Activated T-cell treated with anti-CD3 and anti-CD28 coated beads for 1 hour (primary cell): ENCODE measurements around the gene MT1M.
"Not testable (repeated sequence)": the region's sequence is repeated elsewhere in the genome, so short reads cannot be mapped to it uniquely, and the experiment has no call there.

ENCODE experiments used
- DNase-seq: peaks from one replicate; pipeline ENCODE4 v3.0.0-alpha.2; 2020; ENCODE audit warnings: low read depth

Gene MT1M

GRCh38 chr16:56649820-56650219, 17.4 kb downstream of the MT1M start:
- DNase-seq: no peak

GRCh38 chr16:56651586-56651985, 19.1 kb downstream of the MT1M start, which contains the start of gene MT1B:
MT1B (plus strand) TSS chr16:56651886; CDS start chr16:56651954, 68 bp downstream.
- DNase-seq: no peak

GRCh38 chr16:56652600-56652999, 20.1 kb downstream of the MT1M start:
- no peak for DNase-seq

- DNase-seq: no peak
These were observed 20.8 kb downstream of the MT1M start for GRCh38 chr16:56653218-56653617.

- DNase-seq: peak; percentile 59
These were observed 25.3 kb downstream of the MT1M start, which contains the start of gene MT1F for GRCh38 chr16:56657555-56658326. MT1F (plus strand) TSS chr16:56657959; CDS start chr16:56658059, 100 bp downstream.

GRCh38 chr16:56658327-56658875, 25.9 kb downstream of the MT1M start:
- no peak for DNase-seq

GRCh38 chr16:56662357-56663354, 30.2 kb downstream of the MT1M start:
- DNase-seq: no peak

GRCh38 chr16:56664506-56664905, 32.0 kb downstream of the MT1M start:
- DNase-seq: no peak

- not testable (repeated sequence) for DNase-seq
These were observed 33.1 kb downstream of the MT1M start for GRCh38 chr16:56665286-56666261.

GRCh38 chr16:56667581-56668571, 35.4 kb downstream of the MT1M start, which contains the start of gene MT1G:
MT1G (minus strand) TSS chr16:56668065; CDS start chr16:56667993, 72 bp downstream.
- no peak for DNase-seq

- no peak for DNase-seq
These were observed 36.8 kb downstream of the MT1M start, which contains the start of gene MT1H for GRCh38 chr16:56669005-56669839. MT1H (plus strand) TSS chr16:56669814; CDS start chr16:56669885, 71 bp downstream.

GRCh38 chr16:56669840-56670619, 37.6 kb downstream of the MT1M start:
- DNase-seq: no peak

- DNase-seq: no peak
These were observed 38.1 kb downstream of the MT1M start for GRCh38 chr16:56670620-56670934.

- not testable (repeated sequence) for DNase-seq
These were observed 39.2 kb downstream of the MT1M start for GRCh38 chr16:56671691-56672090.

GRCh38 chr16:56672171-56672570, 39.7 kb downstream of the MT1M start:
- not testable (repeated sequence) for DNase-seq

- no peak for DNase-seq
These were observed 40.5 kb downstream of the MT1M start for GRCh38 chr16:56672761-56673536.

GRCh38 chr16:56673921-56674320, 41.5 kb downstream of the MT1M start:
- DNase-seq: no peak
